K562 (cell line): ENCODE data around the gene AK2. TPM values are rescaled to one million over a fixed set of nuclear protein-coding genes. Genes with fewer than 3 reads are reported as not detected.
A peak's percentile ranks its signal among the peaks of the same experiment; 100 is the strongest.

Source experiments
- ARID3B ChIP-seq: fragments of 250-450 bp; sonication (Bioruptor Pico); IDR thresholded peaks from 2 replicates; pipeline ENCODE4 v1.4.0; 2020; ENCODE audit warnings: borderline replicate concordance
- BRD9 ChIP-seq: fragments of 450-650 bp; IDR thresholded peaks from 2 replicates; pipeline ENCODE4 v1.6.1; 2018; ENCODE audit warnings: low read depth; ENCODE audit not compliant: partially characterized antibody
- FOXP1 ChIP-seq: sonication (generic); formaldehyde crosslinking; IDR thresholded peaks from 2 replicates; pipeline ENCODE4 v1.8.0; 2022; ENCODE audit warnings: mild to moderate bottlenecking, missing genetic modification reagents
- GATA2 ChIP-seq: sonication (generic); formaldehyde crosslinking; IDR thresholded peaks from 2 replicates; pipeline ENCODE4 v1.4.0; 2020; ENCODE audit warnings: mild to moderate bottlenecking, missing genetic modification reagents
- KLF6 ChIP-seq: fragments of 250-450 bp; sonication (Bioruptor Pico); IDR thresholded peaks from 2 replicates; pipeline ENCODE4 v1.4.0; 2020; ENCODE audit warnings: mild to moderate bottlenecking, moderate library complexity, borderline replicate concordance
- LEF1 ChIP-seq: fragments of 450-650 bp; IDR thresholded peaks from 2 replicates; pipeline ENCODE4 v1.6.1; 2016; ENCODE audit warnings: mild to moderate bottlenecking
- MYBL2 ChIP-seq, 2 experiments: fragments of 450-650 bp in 1 of 2; sonication (generic) in 1 of 2; formaldehyde crosslinking in 1 of 2; IDR thresholded peaks; 2 replicates each; pipeline versions ENCODE4 v1.6.1 to v1.8.1; 2017 to 2022; ENCODE audit warnings: borderline replicate concordance in 1 of 2, inconsistent platforms in 1 of 2, low read depth in 1 of 2, mild to moderate bottlenecking in 1 of 2, missing genetic modification reagents in 1 of 2, moderate library complexity in 1 of 2
- NFIC ChIP-seq: fragments of 450-650 bp; IDR thresholded peaks from 2 replicates; pipeline ENCODE4 v1.6.1; 2017; ENCODE audit warnings: mild to moderate bottlenecking, inconsistent platforms
- RHOXF2B ChIP-seq: fragments of 250-450 bp; sonication (Bioruptor Pico); conservative IDR thresholded peaks from 2 replicates; pipeline ENCODE4 v1.5.1; 2021
- SOX6 ChIP-seq: fragments of 450-650 bp; IDR thresholded peaks from 2 replicates; pipeline ENCODE4 v1.6.1; 2014; ENCODE audit warnings: mild to moderate bottlenecking
- SP1 ChIP-seq: sonication (generic); formaldehyde crosslinking; IDR thresholded peaks from 2 replicates; pipeline ENCODE4 v1.8.1; 2022; ENCODE audit warnings: mild to moderate bottlenecking, missing genetic modification reagents
- WHSC1 ChIP-seq: IDR thresholded peaks from one replicate; pipeline ENCODE4 v1.6.1; 2012; ENCODE audit warnings: low read length, control low read depth, inconsistent platforms
- ZBTB2 ChIP-seq: fragments of 450-650 bp; IDR thresholded peaks from 2 replicates; pipeline ENCODE4 v1.6.1; 2016; ENCODE audit warnings: antibody characterized with exemption
- ZNF140 ChIP-seq: fragments of 250-450 bp; sonication (Bioruptor Pico); IDR thresholded peaks from 2 replicates; pipeline ENCODE4 v1.8.0; 2021; ENCODE audit warnings: moderate library complexity, mild to moderate bottlenecking, inconsistent platforms
- ZNF197 ChIP-seq: fragments of 200-800 bp; sonication (Bioruptor generic); IDR thresholded peaks from 2 replicates; pipeline ENCODE4 v1.6.1; 2016; ENCODE audit warnings: low read depth, missing genetic modification characterization, missing compliant biosample characterization
- ZNF41 ChIP-seq: fragments of 250-450 bp; sonication (Bioruptor Pico); conservative IDR thresholded peaks from 2 replicates; pipeline ENCODE4 v1.4.0; 2020; ENCODE audit warnings: mild to moderate bottlenecking
- ZNF584 ChIP-seq: fragments of 200-800 bp; sonication (Bioruptor generic); IDR thresholded peaks from 2 replicates; pipeline ENCODE4 v1.6.1; 2016; ENCODE audit warnings: low read depth, mild to moderate bottlenecking, missing genetic modification characterization, missing compliant biosample characterization
- ZNF586 ChIP-seq: fragments of 450-650 bp; formaldehyde crosslinking; conservative IDR thresholded peaks from 2 replicates; pipeline ENCODE4 v1.4.0; 2020; ENCODE audit warnings: mild to moderate bottlenecking, moderate library complexity
- ZNF668 ChIP-seq: fragments of 250-450 bp; sonication (Bioruptor Pico); IDR thresholded peaks from 2 replicates; pipeline ENCODE4 v1.8.0; 2022; ENCODE audit warnings: mild to moderate bottlenecking, inconsistent platforms
- polyA plus RNA-seq, 8 experiments: library from polyadenylated mRNA; depleted of rRNA in 4 of 8; stranded (reverse) in 5 of 8; unstranded in 3 of 8; fragments of >200 nt; fragmentation: Nextera tagmentation in 2 of 8; fragmentation: Illumina TruSeq in 1 of 8; extraction: Ambion mirVana in 2 of 8; extraction: Trizol in 1 of 8; gene quantifications; 2 replicates each; pipeline versions ENCODE4 v1.2.1 to v1.2.3, GENCODE V29; 2011 to 2014; ENCODE audit warnings: inconsistent platforms in 1 of 8, missing spikeins in 1 of 8
- total RNA-seq, 7 experiments: library from RNA; depleted of rRNA in 6 of 7; stranded (reverse); fragments of >200 nt in 6 of 7; fragmentation: Illumina TruSeq in 2 of 7; extraction: Trizol in 2 of 7; gene quantifications; 2 replicates each; pipeline versions ENCODE4 v1.2.1 to v1.2.3, GENCODE V29; 2011 to 2021; ENCODE audit warnings: low replicate concordance in 1 of 7
- TF ChIP-seq, protein P1 (sequence below): fragments of 250-450 bp; sonication (Bioruptor Pico); IDR thresholded peaks from 2 replicates; pipeline ENCODE4 v1.5.1; 2021; ENCODE audit warnings: mild to moderate bottlenecking
- TF ChIP-seq, protein P2 (sequence below), 2 experiments: IDR thresholded peaks in 1 of 2; conservative IDR thresholded peaks in 1 of 2; 2 replicates each; pipeline ENCODE4 v1.6.1; 2016; ENCODE audit warnings: low read depth in 2 of 2, mild to moderate bottlenecking in 1 of 2, missing compliant biosample characterization in 1 of 2, missing genetic modification characterization in 1 of 2, moderate library complexity in 1 of 2

Gene AK2
- total and polyA plus RNA-seq, 9 of the 15 experiments (the other 6 are each of a cell fraction or from before 2014, with no cell fraction given) = 105 to 1,050 (median 509) TPM

DNA sequence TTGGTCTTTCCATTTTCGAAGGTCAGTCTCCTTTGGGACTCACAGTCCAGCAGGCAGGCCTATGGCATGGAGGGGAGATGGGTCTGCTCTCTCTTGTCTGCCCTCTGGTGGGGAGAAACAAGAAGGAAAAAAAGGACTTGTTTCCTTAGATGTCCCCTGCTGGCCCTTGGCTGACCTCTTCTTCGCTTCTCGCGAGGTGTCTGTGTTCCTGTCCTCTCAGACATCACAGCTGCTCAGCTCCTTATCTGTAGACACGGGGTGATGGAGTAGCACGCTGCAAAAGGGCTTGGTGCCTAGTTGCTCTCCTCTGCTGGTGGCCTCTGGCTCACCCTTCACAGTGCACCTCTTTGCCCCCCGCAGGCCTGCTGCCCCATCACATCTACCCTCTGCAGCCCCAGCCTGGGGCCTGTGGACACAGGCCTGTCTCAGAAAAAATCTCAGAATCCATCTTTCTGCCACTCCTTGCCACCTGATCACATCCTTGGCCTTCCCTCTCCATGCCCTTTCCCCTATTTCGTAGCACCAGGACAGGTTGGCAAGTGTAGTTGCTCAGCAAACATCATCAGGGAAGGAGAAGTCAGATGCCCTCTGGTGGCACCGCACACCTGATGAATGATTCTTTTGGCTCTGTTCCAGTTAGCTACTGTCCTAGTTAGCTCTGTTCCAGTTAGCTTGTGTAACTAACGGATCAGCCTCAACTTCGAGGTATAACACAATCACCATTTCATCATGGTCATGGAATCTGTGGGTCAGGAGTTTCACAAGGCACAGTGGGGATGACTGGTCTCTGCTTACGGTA, 18.7 kb upstream of the AK2 start (continued):
- TF ChIP-seq, protein P1, sequence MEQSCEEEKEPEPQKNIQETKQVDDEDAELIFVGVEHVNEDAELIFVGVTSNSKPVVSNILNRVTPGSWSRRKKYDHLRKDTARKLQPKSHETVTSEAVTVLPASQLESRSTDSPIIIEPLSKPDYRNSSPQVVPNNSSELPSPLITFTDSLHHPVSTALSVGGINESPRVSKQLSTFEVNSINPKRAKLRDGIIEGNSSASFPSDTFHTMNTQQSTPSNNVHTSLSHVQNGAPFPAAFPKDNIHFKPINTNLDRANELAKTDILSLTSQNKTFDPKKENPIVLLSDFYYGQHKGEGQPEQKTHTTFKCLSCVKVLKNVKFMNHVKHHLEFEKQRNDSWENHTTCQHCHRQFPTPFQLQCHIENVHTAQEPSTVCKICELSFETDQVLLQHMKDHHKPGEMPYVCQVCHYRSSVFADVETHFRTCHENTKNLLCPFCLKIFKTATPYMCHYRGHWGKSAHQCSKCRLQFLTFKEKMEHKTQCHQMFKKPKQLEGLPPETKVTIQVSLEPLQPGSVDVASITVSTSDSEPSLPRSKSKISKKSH (CRISPR knock-in tag) = no peak
- TF ChIP-seq WHSC1 = no peak
- no peak for TF ChIP-seq MYBL2 (IDR thresholded peaks at IDR 0.05; ENCODE audit: low read depth)
- no peak for TF ChIP-seq MYBL2 (CRISPR knock-in tag; IDR thresholded peaks at IDR 0.05; ENCODE audit: borderline replicate concordance)
- no peak for TF ChIP-seq FOXP1 (CRISPR knock-in tag)
- no peak for TF ChIP-seq LEF1
- 0 out of 2 replicates have a peak, but pooled peaks have one; percentile 9 for TF ChIP-seq ZBTB2
- TF ChIP-seq ZNF140 (CRISPR knock-in tag) = no peak
- TF ChIP-seq ZNF197 (CRISPR knock-in tag) = no peak
- TF ChIP-seq KLF6 (CRISPR knock-in tag) = no peak
- peak; percentile 73; the same call in 1 of the 2 replicates for TF ChIP-seq SOX6
- no peak for TF ChIP-seq GATA2 (CRISPR knock-in tag)
- TF ChIP-seq, protein P2, sequence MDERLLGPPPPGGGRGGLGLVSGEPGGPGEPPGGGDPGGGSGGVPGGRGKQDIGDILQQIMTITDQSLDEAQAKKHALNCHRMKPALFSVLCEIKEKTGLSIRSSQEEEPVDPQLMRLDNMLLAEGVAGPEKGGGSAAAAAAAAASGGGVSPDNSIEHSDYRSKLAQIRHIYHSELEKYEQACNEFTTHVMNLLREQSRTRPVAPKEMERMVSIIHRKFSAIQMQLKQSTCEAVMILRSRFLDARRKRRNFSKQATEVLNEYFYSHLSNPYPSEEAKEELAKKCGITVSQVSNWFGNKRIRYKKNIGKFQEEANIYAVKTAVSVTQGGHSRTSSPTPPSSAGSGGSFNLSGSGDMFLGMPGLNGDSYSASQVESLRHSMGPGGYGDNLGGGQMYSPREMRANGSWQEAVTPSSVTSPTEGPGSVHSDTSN (CRISPR knock-in tag; IDR thresholded peaks at IDR 0.05; ENCODE audit: low read depth) = no peak
- TF ChIP-seq, protein P2 (tag; conservative IDR thresholded peaks at IDR 0.05; ENCODE audit: low read depth) = peak; percentile 76
- no peak for TF ChIP-seq ARID3B (CRISPR knock-in tag)
- no peak for TF ChIP-seq SP1 (CRISPR knock-in tag)
- no peak for TF ChIP-seq ZNF586 (CRISPR knock-in tag)
- 0 out of 2 replicates have a peak, but pooled peaks have one; percentile 28 for TF ChIP-seq ZNF41 (CRISPR knock-in tag)
- TF ChIP-seq ZNF584 (CRISPR knock-in tag) = no peak
- TF ChIP-seq RHOXF2B (CRISPR knock-in tag) = no peak
- TF ChIP-seq ZNF668 (CRISPR knock-in tag) = no peak
- peak; percentile 94 for TF ChIP-seq NFIC
- TF ChIP-seq BRD9 = no peak
